GM11168 (cell line): ENCODE data around the gene PPP2R1B.

Source experiments
- in situ Hi-C: fragments of 300-500 bp; cut with MboI; formaldehyde crosslinking; loops from one replicate; pipeline ENCODE4 v1.12.0; 2022; ENCODE audit warnings: low sequenced_read_pairs; ENCODE audit not compliant: unreplicated experiment

Gene PPP2R1B

DNA sequence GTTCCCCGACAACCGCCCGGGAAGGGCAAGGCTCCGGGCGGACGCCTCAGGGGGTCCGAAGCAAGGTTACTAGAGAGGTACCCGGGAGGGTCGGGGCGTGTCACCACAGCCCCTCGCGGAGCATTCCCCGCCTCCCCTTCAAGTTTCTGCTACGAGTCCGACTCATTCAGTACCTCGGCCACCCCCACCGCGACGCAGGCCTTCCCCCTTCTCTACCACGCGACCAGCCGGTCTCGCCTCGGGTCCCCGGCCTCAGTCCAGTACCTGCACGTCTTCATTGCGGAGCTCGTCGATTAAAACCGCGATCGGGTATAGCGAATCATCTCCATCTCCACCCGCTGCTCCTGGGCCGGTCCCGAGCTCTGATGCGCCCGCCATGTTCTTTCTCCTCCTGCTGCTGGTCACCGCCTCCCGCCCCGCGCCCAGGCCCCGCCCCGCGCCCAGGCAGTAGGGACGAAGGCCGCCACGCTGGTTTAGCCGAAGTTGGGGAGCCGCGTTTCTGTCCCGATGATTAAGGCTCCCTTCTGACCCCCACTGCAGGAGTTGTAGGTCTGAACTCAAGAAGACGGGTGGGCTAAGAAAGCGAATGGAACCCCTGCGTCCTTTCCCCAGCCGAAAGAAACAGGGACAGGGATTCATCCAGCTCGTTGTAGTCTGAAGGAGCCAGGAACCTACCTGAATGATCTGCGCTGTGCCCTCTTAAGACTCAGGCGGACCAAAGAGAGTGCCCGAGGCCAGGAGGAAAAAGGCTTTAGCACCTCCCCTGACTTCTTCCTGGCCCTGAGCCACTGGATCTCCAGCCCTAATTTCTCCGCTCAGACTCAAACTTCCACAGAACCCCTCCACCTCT is at the start of gene PPP2R1B:
Gene PPP2R1B, minus strand, starts transcription at position 406 of the 850 bp plus-strand sequence. Its CDS starts 28 bp downstream, at position 378.
- in situ Hi-C loops, result no loop called here

GRCh38 chr11:111815489-111815888 is 49.3 kb upstream of the PPP2R1B start:
- in situ Hi-C loops, result no loop called here

DNA sequence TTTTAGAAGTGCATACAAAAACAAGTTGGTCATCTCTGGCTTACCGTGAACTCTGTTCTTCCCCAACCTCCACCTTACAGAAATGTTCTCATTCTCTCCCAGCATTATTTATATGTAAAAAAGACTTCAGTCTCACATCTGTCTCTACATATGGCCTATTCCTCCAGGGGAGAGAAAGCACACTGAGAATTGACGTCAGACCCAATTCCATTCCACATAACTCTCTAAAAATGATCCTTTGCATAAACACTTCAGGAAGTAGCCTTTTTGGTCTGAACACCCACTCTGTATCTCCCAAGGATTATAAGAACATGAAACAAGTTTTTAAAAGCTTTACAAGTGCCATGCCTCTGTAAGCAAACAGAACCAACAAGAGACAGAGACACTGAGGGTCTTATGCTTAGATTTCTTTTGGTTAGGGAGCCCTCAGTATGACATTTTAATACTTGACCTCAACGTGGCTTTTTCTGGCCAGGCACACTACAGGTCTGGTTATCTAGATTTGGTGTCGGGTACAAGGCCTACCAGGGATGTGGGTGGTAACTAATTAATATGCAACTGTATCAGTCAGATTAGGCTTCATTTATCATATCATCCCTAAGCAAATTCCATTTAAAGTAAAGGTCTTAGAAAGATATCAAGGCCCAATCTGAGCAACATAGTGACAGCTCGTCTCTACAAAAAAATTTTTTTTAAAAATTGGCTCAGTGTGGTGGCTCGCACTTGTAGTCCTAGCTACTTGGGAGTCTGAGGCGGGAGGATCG is 48.5 kb upstream of the PPP2R1B start:
- in situ Hi-C loops, result no loop called here

GRCh38 chr11:111814106-111814505 is 47.9 kb upstream of the PPP2R1B start:
- in situ Hi-C loops, result no loop called here

DNA sequence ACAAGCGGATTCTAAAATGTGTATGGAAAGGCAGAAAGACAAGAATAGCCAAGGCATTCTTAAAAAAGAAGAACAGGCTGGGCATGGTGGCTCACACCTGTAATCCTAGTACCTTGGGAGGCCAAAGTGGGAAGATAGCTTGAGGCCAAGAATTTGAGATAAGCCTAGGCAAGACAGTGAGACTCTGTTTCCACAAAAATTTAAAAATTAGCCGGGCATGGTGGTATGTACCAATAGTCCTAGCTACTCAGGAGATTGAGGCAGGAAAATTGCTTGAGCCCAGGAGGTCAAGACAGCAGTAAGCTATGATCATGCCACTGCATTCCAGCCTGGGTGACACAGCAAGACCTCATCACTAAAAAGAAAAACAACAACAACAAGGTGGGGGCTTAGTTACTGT is 46.0 kb upstream of the PPP2R1B start:
- in situ Hi-C loops, result no loop called here

DNA sequence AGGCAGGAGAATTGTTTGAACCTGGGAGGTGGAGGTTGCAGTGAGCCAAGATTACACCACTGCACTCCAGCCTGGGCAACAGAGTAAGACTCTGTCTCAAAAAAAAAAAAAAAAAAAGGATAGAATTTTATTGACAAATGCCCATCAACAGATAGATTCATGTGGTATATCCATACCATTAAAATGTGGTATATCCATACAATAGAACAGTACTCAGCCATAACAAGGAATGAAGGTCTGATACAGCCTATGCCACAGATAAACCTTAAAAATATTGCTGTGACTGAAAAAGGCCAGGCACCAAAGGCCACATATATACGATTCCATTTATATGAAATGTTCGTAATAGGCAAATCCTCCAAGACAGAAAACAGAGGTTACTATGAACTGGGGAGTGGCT is 45.3 kb upstream of the PPP2R1B start:
- in situ Hi-C loops, result no loop called here

GRCh38 chr11:111808834-111809233 is 42.6 kb upstream of the PPP2R1B start:
- in situ Hi-C loops, result no loop called here

DNA sequence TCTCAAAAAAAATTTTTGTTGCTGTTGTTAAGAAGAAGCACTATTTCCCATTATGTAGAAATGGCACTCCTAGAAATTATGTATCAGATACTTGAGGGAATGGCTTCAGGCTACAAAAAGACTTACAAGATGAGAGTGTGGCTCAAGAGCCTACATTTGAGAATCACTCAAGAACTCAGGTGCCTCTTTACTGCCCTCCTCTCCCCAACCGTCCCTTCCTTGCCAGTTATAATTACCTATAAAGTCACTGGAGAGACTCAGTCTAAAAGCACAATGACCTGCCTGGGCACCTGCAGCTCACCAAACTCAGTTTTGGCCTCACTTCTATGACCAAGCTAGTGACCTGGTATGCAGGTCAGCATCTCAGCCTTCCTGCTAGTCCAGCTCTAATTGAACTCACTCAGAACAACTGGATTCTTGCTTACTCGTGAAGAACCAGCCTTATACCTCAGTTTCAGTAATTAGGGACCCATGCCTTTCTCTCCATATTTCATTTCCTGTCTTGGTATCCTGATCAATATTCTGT is 41.9 kb upstream of the PPP2R1B start:
- in situ Hi-C loops, result no loop called here

DNA sequence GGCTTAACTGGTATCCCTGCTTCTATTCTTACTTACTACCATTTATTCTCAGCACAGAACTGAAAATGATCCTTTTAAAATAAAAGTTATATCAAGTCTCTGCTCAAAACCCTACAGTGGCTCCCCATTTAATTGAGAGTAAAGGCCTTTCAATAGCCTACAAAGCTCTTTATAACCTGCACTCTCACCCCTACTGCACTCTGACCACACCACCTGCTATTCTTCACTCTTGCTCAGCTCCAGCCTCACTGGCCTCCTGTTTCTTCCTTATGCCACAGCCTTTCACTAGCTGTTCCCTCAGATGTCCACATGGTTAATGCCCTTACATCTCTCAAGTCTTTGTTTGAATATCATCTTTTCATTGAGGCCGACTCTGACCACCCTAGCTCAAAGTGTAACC is 40.9 kb upstream of the PPP2R1B start:
- in situ Hi-C loops, result no loop called here

- in situ Hi-C loops, result no loop called here
Measured at GRCh38 chr11:111801135-111801534, 34.9 kb upstream of the PPP2R1B start.

DNA sequence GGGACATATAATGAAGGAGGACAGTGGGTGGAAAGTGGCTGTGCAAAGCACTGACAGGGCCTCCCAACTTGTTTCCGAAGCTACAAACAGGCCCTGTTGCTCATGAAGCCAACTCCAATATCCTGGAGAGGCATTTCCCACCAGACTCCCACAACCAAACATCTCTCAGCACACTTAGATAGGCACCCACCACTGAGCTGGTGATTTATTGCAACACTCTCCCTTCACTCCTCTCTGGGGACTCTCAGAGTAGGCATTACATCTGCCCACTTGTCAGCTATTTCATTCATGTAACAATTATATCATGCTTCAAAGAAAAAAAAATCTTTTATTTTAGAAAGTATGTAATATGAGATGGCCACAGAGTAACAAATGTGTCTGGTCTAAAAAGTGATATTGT is 32.1 kb upstream of the PPP2R1B start:
- in situ Hi-C loops, result no loop called here

GRCh38 chr11:111797145-111797581 is 31.0 kb upstream of the PPP2R1B start:
- in situ Hi-C loops, result no loop called here

GRCh38 chr11:111796696-111797095 is 30.5 kb upstream of the PPP2R1B start:
- in situ Hi-C loops, result no loop called here

GRCh38 chr11:111795334-111795985 is 29.3 kb upstream of the PPP2R1B start:
- in situ Hi-C loops, result no loop called here

- in situ Hi-C loops, result no loop called here
Measured at GRCh38 chr11:111793863-111794262, 27.7 kb upstream of the PPP2R1B start.

DNA sequence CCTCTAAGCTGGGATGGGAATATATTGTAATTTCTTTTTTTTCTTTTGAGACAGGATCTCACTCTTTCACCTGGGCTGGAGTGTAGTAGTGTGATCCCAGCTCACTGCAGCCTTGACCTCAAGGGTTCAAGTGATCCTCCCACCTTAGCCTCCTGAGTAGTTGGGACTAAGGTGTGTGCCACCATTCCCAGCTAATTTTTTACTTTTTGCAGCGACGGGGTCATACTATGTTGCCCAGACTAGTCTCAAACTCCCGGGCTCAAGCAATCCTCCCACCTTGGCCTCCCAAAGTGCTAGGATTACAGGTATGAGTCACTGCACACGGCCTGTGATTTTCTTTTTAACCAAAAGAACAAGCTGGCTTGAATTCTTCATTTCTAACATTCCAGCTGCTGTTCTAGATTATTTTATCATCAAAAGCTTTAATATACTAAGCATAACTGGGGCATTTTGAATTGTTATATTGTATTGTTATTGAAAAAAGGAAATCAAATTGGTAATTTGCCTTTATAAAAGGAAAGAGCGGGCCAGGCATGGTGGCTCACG is 26.8 kb upstream of the PPP2R1B start:
- in situ Hi-C loops, result no loop called here

GRCh38 chr11:111792314-111792713 is 26.1 kb upstream of the PPP2R1B start:
- in situ Hi-C loops, result no loop called here

DNA sequence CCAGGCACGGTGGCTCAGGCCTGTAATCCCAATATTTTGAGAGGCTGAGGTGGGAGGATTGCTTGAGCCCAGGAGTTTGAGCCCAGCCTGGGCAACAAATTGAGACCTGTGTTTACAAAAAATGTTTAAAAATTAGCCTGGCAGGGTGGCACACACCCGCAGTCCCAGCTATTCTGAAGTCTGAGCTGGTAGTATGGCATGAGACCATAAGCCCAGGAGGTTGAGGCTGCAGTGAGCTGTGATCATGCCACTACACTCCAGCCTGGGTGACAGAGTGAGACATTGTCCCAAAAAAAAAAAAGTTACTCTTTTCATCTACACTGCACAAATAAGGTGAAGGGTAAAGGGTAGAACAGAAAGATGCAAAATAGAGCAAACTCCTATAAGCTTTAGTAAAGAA is 22.3 kb upstream of the PPP2R1B start:
- in situ Hi-C loops, result loop anchor here (10.0 kb wide), 1 partner anchor 56 kb away; no protein-coding TSS in a partner anchor

- in situ Hi-C loops, result loop anchor here (10.0 kb wide), 1 partner anchor 57 kb away; no protein-coding TSS in a partner anchor
Measured at GRCh38 chr11:111788051-111788450, 21.9 kb upstream of the PPP2R1B start.

DNA sequence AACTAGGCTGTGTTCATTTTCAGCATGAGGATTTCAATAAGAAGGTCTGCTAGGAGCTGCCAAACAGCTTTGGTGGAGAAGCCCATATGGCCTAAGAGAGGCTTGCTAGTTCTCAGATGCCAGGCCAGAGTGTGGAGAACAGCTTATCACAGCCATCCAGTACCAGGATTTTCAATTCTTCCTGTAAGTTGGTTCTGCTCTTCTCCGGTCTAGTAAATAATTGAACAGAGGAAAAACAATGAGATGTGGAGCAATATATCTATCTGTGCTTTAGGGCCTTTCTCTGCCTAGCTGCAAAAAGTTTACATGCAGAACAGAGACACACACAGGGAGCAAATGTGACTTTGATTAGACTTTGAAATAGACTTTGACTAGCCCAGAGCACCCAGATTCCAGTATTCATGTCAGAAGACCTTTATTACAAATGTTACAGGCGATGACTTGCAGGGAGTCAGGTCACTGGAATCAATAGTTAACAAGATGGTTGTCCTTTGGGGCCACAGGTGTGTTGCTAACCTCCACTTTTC is 19.8 kb upstream of the PPP2R1B start:
- in situ Hi-C loops, result loop anchor here (10.0 kb wide), 1 partner anchor 59 kb away; no protein-coding TSS in a partner anchor
